Retinal pigment epithelial cell (primary cell): ENCODE measurements around the gene ANKRD2.
A peak's percentile ranks its signal among the peaks of the same experiment; 100 is the strongest.

Source experiments
- DNase-seq: peaks from one replicate; pipeline ENCODE4 v3.0.0-alpha.2; 2010; ENCODE audit warnings: low read depth
- H3K4me3 ChIP-seq: 2 replicates; pipeline ENCODE4 v1.5.1; 2011; ENCODE audit warnings: mild to moderate bottlenecking, low read length, control low read depth, moderate library complexity
- CTCF ChIP-seq: conservative IDR thresholded peaks from 2 replicates; pipeline ENCODE4 v1.5.1; 2011; ENCODE audit warnings: low read depth, low read length, control low read depth, inconsistent platforms

The ANKRD2 gene

GRCh38 chr10:97627731-97628130, 55.2 kb downstream of the ANKRD2 start:
- H3K4me3 ChIP-seq, result no peak overlapping the region
- DNase-seq, result no peak
- no peak for TF ChIP-seq CTCF

GRCh38 chr10:97628228-97628627, 55.6 kb downstream of the ANKRD2 start:
- TF ChIP-seq CTCF, result no peak
- no peak overlapping the region for H3K4me3 ChIP-seq
- DNase-seq, result no peak

GRCh38 chr10:97629289-97629688, 56.7 kb downstream of the ANKRD2 start:
- H3K4me3 ChIP-seq, result no peak overlapping the region
- no peak for DNase-seq
- no peak for TF ChIP-seq CTCF

DNA sequence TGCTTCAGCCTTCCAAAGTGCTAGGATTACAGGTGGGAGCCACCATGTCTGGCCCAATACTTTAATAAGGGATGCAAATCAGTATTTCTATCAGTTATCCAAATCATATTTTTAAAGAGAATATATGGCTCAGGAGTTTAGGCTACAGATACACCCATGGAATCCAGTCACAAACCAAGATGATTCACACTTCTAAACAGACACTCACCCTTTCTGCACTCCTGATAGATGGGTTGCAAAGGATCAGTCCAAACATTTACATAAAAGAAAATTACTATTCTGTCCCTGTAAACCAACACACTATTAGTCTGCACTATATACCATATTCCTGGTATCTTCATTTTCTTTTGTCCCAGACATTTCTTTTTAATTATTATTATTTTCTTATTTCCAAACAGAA, 58.5 kb downstream of the ANKRD2 start:
- DNase-seq, result no peak
- TF ChIP-seq CTCF, result no peak
- H3K4me3 ChIP-seq, result no peak overlapping the region

- peak; percentile 53 for DNase-seq
- peak within 1 kb of the TSS; percentile 89 for H3K4me3 ChIP-seq
- no peak for TF ChIP-seq CTCF
Observed at GRCh38 chr10:97632949-97633884, 60.6 kb downstream of the ANKRD2 start, which contains the start of gene MORN4. Gene MORN4 (minus strand): TSS chr10:97633500. CDS start chr10:97619653, 13,847 bp downstream.
